ENCODE measurements around the gene PLK5.

PLK5 gene

GRCh38 chr19:1522061-1522460 lies 1.8 kb upstream of the PLK5 start:
- TF ChIP-seq, protein P1, sequence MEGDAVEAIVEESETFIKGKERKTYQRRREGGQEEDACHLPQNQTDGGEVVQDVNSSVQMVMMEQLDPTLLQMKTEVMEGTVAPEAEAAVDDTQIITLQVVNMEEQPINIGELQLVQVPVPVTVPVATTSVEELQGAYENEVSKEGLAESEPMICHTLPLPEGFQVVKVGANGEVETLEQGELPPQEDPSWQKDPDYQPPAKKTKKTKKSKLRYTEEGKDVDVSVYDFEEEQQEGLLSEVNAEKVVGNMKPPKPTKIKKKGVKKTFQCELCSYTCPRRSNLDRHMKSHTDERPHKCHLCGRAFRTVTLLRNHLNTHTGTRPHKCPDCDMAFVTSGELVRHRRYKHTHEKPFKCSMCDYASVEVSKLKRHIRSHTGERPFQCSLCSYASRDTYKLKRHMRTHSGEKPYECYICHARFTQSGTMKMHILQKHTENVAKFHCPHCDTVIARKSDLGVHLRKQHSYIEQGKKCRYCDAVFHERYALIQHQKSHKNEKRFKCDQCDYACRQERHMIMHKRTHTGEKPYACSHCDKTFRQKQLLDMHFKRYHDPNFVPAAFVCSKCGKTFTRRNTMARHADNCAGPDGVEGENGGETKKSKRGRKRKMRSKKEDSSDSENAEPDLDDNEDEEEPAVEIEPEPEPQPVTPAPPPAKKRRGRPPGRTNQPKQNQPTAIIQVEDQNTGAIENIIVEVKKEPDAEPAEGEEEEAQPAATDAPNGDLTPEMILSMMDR (IDR thresholded peaks at IDR 0.05) = no peak
- no peak overlapping the region for H3K4me3 ChIP-seq (ENCODE audit: low read depth, low read length)
- no peaks in the 10 kb centered on the region for H3K27me3 ChIP-seq (ENCODE audit: control insufficient read depth, insufficient read depth, low read length)
- no peak overlapping the region for H3K27ac ChIP-seq
- H3K36me3 ChIP-seq (ENCODE audit: control insufficient read depth, insufficient read depth, low read length) = no peaks in the 10 kb centered on the region
- H3K79me2 ChIP-seq = no peaks in the 10 kb centered on the region
- H3K4me2 ChIP-seq (ENCODE audit: low read length) = no peak overlapping the region
- H3K4me1 ChIP-seq = no peaks in the 10 kb centered on the region
- no peak overlapping the region for H3K9ac ChIP-seq
- no peak overlapping the region for H2AFZ ChIP-seq
- H3K9me3 ChIP-seq (ENCODE audit: control insufficient read depth, low read length) = no peaks in the 10 kb centered on the region

DNA sequence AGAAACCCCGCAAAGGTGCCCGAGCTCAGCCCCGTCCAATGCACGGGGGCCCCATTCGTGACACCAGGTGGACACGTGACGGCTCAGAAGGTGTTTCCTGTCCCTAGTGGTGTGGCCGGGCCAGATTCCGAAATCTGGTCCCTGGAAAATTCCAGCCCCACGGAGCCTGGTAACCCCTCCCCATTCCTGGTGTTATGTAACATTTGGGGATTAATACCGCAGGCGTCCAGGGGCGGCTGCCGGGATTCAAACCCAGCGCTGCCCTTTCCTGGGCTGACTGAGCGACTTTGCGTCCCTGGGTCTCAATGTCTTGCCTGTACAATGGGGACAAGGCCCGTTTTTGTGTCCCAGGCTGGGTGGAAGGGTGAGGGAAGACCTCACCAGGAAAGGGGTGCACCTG lies 1.0 kb upstream of the PLK5 start:
- H3K27me3 ChIP-seq (ENCODE audit: control insufficient read depth, insufficient read depth, low read length) = no peaks in the 10 kb centered on the region
- H3K9ac ChIP-seq = no peak overlapping the region
- TF ChIP-seq, protein P1 (IDR thresholded peaks at IDR 0.05) = no peak
- H3K27ac ChIP-seq = no peak overlapping the region
- no peaks in the 10 kb centered on the region for H3K79me2 ChIP-seq
- no peak overlapping the region for H3K4me3 ChIP-seq (ENCODE audit: low read depth, low read length)
- no peaks in the 10 kb centered on the region for H3K36me3 ChIP-seq (ENCODE audit: control insufficient read depth, insufficient read depth, low read length)
- no peak overlapping the region for H2AFZ ChIP-seq
- H3K4me2 ChIP-seq (ENCODE audit: low read length) = no peak overlapping the region
- no peaks in the 10 kb centered on the region for H3K4me1 ChIP-seq
- H3K9me3 ChIP-seq (ENCODE audit: control insufficient read depth, low read length) = no peaks in the 10 kb centered on the region

DNA sequence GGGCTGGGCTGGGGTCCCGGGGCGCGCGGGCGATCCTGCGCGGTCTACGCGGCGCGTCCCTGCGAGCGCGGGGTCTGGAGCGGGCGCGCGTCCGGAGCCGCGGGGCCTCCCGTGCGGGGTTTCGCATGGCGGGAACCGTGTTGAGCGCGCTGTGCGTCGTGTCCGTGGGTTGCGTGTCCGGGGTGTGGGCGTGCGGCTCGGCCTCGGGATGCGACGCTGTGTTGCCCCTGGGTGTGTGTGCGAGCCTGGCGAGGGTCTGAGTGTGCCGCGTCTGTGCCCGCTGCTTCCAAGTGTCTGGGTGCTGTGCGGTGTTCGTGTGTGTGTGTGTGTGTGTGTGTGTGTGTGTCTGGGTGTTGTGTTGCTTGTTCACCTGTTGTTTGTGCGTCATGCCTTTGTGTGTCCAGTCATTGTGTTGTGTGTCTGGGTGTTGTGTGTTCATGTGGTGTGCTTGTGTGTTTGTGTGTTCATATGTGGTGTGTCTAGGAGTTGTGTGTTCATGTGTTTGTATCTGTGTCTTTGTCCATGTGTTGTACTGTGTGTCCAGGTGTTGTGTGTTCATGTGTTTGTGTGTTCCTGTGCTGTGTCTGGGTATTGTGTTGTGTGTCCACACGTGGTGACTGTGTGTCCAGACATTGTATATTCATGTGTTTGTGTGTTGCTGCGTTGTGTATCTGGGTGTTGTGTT lies 552 bp downstream of the PLK5 start:
- H2AFZ ChIP-seq = no peak overlapping the region
- H3K27ac ChIP-seq = no peak overlapping the region
- H3K4me1 ChIP-seq = no peaks in the 10 kb centered on the region
- H3K4me3 ChIP-seq (ENCODE audit: low read depth, low read length) = no peak overlapping the region
- TF ChIP-seq, protein P1 (IDR thresholded peaks at IDR 0.05) = no peak
- H3K9me3 ChIP-seq (ENCODE audit: control insufficient read depth, low read length) = no peaks in the 10 kb centered on the region
- no peaks in the 10 kb centered on the region for H3K79me2 ChIP-seq
- H3K36me3 ChIP-seq (ENCODE audit: control insufficient read depth, insufficient read depth, low read length) = no peaks in the 10 kb centered on the region
- no peaks in the 10 kb centered on the region for H3K27me3 ChIP-seq (ENCODE audit: control insufficient read depth, insufficient read depth, low read length)
- H3K4me2 ChIP-seq (ENCODE audit: low read length) = peak overlapping the region; percentile 35
- no peak overlapping the region for H3K9ac ChIP-seq

- Histone ChIP-seq H3K4me1 (no peaks in the 10 kb centered on the region), H3K9me3 (ENCODE audit: control insufficient read depth, low read length) (no peaks in the 10 kb centered on the region), H3K4me3 (ENCODE audit: low read depth, low read length) (no peak overlapping the region), H3K36me3 (ENCODE audit: control insufficient read depth, insufficient read depth, low read length) (no peaks in the 10 kb centered on the region), H2AFZ (no peak overlapping the region), H3K79me2 (no peaks in the 10 kb centered on the region), H3K27me3 (ENCODE audit: control insufficient read depth, insufficient read depth, low read length) (no peaks in the 10 kb centered on the region), H3K4me2 (ENCODE audit: low read length) (no peak overlapping the region), H3K27ac (no peak overlapping the region), H3K9ac (no peak overlapping the region)
- TF ChIP-seq, protein P1 (IDR thresholded peaks at IDR 0.05) = no peak
Observed at GRCh38 chr19:1524972-1525325, 1.1 kb downstream of the PLK5 start.

GRCh38 chr19:1525343-1525742 lies 1.5 kb downstream of the PLK5 start:
- H3K4me2 ChIP-seq (ENCODE audit: low read length) = no peak overlapping the region
- no peak overlapping the region for H2AFZ ChIP-seq
- no peak overlapping the region for H3K9ac ChIP-seq
- no peaks in the 10 kb centered on the region for H3K27me3 ChIP-seq (ENCODE audit: control insufficient read depth, insufficient read depth, low read length)
- no peaks in the 10 kb centered on the region for H3K79me2 ChIP-seq
- H3K4me1 ChIP-seq = no peaks in the 10 kb centered on the region
- H3K4me3 ChIP-seq (ENCODE audit: low read depth, low read length) = no peak overlapping the region
- TF ChIP-seq, protein P1 (IDR thresholded peaks at IDR 0.05) = no peak
- no peaks in the 10 kb centered on the region for H3K9me3 ChIP-seq (ENCODE audit: control insufficient read depth, low read length)
- no peaks in the 10 kb centered on the region for H3K36me3 ChIP-seq (ENCODE audit: control insufficient read depth, insufficient read depth, low read length)
- H3K27ac ChIP-seq = no peak overlapping the region
